ENCODE data around the gene MYH7.
A peak's percentile ranks its signal among the peaks of the same experiment; 100 is the strongest.

The MYH7 gene

DNA sequence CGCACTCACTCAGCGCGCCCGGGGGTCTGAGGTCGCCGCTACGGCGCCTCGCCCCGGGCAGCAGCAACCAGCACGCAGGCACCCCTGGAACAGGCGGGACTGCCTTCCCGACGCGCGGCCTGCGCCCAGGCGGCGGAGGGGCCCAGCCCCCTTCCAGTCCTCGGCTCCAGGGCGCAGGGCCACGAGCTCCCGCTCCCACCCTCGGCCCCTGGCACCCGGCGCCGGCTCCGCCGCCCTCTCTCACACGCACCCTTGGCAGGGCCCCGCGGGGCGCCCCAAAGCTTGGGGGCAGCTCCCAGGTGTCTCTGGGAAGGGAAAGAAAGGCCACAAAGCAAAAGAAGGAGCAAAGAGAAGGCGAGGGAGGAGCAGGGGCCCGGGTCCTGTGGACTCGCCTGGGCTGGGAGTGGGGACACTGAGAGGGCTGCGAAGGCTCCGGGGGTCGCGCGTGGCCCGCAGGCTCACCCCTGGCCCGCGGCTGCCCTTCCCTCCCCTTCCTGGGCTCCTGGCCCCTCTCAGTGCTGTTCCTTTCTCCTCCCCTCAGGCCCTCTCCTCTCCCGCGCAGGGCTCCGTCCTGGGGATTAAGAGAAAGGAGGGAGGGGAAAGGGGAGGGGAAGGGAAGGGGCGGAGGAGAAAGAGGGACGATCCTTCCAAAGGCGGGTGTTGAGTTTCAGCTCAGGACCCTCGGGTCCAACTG is 69.6 kb downstream of the MYH7 start:
- peak; percentile 54 for DNase-seq

DNA sequence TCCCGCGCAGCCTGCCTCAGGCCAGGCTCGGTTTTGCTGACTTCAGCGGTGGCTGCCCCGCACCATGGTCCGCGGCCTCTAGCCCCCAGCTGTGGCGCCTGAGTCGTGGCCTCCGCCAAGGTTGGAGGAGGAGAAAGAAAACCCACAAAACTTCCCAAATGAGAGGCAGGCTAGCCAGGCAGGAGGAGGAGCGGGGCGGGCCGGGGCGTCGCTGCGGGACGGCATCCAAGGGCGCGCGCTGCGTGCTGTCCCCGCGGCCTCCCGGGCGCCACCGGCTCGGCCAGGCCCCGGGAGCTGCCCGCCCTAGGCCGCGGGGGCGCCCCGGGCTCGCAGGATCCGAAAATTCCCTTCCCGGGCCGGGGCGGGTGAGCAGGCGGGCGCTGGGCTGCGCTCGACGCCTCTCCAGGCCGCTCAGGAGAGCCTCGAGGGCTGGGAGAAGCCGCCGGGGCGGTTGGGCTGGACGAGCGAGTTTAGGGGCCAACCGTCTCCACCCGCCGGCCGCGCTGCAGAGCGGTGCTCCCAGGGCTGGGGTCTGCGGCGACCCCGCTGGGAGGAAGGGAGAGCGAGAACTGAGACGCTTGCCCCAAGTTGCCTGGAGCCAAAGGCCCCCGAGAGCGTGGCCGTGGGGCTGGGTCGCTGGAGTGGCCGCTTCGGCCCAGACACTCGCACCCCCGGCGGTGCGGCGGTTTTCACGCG is 70.3 kb downstream of the MYH7 start, which contains the start of gene EFS:
Gene EFS (minus strand): TSS at position 137 of the 696 bp plus-strand sequence. CDS start 147 bp downstream, outside the sequence.
- no peak for DNase-seq

DNA sequence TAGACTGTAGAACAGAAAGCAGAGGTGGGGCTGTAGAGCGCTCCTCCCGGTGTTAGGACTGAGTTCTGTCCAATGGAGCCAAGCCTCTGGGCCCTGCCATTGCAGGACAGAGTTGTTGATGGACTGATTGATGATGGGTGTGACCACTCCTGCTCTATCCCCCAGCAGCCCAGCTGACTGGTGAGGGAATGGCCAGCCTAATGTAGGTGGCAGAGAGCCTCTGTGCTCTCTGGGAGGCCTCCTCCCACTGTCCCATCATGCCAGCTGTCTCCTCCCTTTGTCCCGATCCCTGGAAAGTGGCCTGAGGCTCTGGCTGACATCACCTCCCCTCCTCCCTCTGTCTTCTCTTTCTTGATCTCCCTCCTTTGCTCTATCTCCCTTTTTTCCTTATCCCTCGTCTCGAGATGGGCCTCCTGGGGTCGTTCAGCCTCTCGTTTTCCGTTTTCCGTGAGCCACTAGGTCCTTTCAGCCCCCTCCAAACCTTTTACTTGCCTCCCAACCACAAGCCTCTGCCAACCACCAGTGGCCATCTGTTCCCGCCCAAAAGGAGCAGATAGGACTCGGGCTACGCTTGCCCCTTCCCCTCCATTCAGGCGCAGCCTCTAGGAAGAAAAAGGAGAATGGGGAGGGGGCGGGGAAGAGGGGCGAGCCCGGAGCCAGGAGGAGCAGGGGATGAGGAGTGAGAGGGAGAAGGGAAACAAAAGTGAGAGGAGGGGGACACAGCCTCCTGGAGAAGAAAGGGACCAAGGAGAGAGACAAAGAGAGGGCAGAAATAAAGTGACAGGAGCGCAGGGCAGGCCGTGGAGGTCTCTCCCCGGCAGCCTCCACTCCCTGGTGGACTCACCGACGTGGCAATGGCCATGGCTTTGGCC is 71.1 kb downstream of the MYH7 start:
- DNase-seq: peak; percentile 27

All from DMS153 (cell line).